A673 (cell line): ENCODE results near the gene TOP2B. TPM values are rescaled to one million over a fixed set of nuclear protein-coding genes. Genes with fewer than 3 reads are reported as not detected.

ENCODE experiments used
- BruUV-seq: library from RNA; stranded (reverse); fragments of 400-500 nt; replicated peaks from 2 replicates; lab custom pipeline; 2021; lab: Mats Ljungman, UMichigan
- CTCF ChIA-PET: fragments of 300-600 bp; sonication (Branson Sonifier 250); formaldehyde crosslinking; loops from one replicate; lab custom pipeline; 2022; ENCODE audit warnings: antibody characterized with exemption; lab: Charles Lee
- POLR2A ChIA-PET: fragments of 300-600 bp; sonication (Branson Sonifier 250); formaldehyde crosslinking; loops from one replicate; lab custom pipeline; 2022; ENCODE audit warnings: antibody characterized with exemption; ENCODE audit not compliant: low non-redundant PET; lab: Charles Lee
- DNase-seq: peaks from one replicate; pipeline ENCODE4 v3.0.0-alpha.2; 2015; ENCODE audit warnings: low spot score
- H3K27ac ChIP-seq: fragments of 200-600 bp; sonication (generic); 2 replicates; pipeline ENCODE4 v1.5.1; 2016; ENCODE audit warnings: mixed run types, low read depth, mild to moderate bottlenecking, mixed read lengths, antibody characterized with exemption, low read length; ENCODE audit not compliant: poor library complexity, severe bottlenecking
- H3K27me3 ChIP-seq: fragments of 200-600 bp; sonication (generic); replicated peaks from 2 replicates; pipeline ENCODE4 v1.6.1; 2017; ENCODE audit warnings: mixed run types, low read depth, mild to moderate bottlenecking, mixed read lengths, antibody characterized with exemption, low read length; ENCODE audit not compliant: insufficient read depth, poor library complexity
- H3K36me3 ChIP-seq: fragments of 200-600 bp; sonication (generic); 2 replicates; pipeline ENCODE4 v1.6.1; 2016; ENCODE audit warnings: mixed run types, mild to moderate bottlenecking, mixed read lengths, antibody characterized with exemption, low read length; ENCODE audit not compliant: insufficient read depth, poor library complexity, severe bottlenecking
- H3K4me1 ChIP-seq: fragments of 200-600 bp; sonication (generic); 2 replicates; pipeline ENCODE4 v1.6.1; 2017; ENCODE audit warnings: mixed run types, mild to moderate bottlenecking, mixed read lengths, antibody characterized with exemption, low read length; ENCODE audit not compliant: insufficient read depth, poor library complexity, severe bottlenecking
- H3K4me3 ChIP-seq: fragments of 200-600 bp; sonication (generic); 2 replicates; pipeline ENCODE4 v1.5.1; 2016; ENCODE audit warnings: low read depth, mixed run types, mild to moderate bottlenecking, mixed read lengths, low read length; ENCODE audit not compliant: poor library complexity, severe bottlenecking
- H3K9me3 ChIP-seq: fragments of 200-600 bp; sonication (generic); 2 replicates; pipeline ENCODE4 v1.6.1; 2016; ENCODE audit warnings: mixed run types, low read depth, mild to moderate bottlenecking, mixed read lengths, antibody characterized with exemption, low read length; ENCODE audit not compliant: poor library complexity, severe bottlenecking
- EZH2 ChIP-seq: fragments of 200-600 bp; sonication (generic); IDR thresholded peaks from 2 replicates; pipeline ENCODE4 v1.6.1; 2017; ENCODE audit warnings: borderline replicate concordance, low read depth, mild to moderate bottlenecking, mixed read lengths, antibody characterized with exemption, low read length; ENCODE audit not compliant: poor library complexity, severe bottlenecking
- intact Hi-C: fragments of 100-400 bp; cut with micrococcal nuclease; formaldehyde crosslinking; loops from one replicate; pipeline ENCODE4 v1.10.0; 2022; ENCODE audit not compliant: unreplicated experiment
- total RNA-seq: library from RNA; stranded (reverse); gene quantifications from 2 replicates; pipeline ENCODE4 v1.2.3, GENCODE V29; 2021
- TF ChIP-seq, protein P1 (sequence below): fragments of 300-800, 200-600 bp; sonication (generic); conservative IDR thresholded peaks from 2 replicates; pipeline ENCODE4 v1.5.1; 2017; ENCODE audit warnings: low read depth, mild to moderate bottlenecking, antibody characterized with exemption, low read length, moderate library complexity, mixed read lengths

The TOP2B gene
- total RNA-seq, 1 experiment from 2014 or later: 154 TPM

DNA sequence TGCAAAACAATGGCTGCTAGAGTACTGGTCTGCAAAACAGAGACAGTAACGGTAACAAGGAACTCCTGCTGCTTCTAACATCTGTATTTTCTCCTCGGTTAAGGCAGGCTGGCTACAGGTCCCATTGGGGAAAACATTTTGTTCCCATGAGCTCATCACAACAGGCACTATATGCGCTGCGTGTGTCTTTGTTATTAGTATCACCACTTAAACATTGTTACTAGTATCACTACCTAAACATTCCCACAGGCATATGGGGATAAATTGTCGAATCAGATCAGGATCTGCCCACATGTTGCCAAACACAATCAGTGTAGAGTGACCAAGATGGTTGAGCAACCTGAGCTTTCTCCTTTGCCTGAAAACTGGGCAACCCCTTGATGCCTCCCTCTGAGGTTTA is 77.2 kb downstream of the TOP2B start:
- H3K4me1 ChIP-seq: peaks cover under 1% of the 10 kb centered on the region

DNA sequence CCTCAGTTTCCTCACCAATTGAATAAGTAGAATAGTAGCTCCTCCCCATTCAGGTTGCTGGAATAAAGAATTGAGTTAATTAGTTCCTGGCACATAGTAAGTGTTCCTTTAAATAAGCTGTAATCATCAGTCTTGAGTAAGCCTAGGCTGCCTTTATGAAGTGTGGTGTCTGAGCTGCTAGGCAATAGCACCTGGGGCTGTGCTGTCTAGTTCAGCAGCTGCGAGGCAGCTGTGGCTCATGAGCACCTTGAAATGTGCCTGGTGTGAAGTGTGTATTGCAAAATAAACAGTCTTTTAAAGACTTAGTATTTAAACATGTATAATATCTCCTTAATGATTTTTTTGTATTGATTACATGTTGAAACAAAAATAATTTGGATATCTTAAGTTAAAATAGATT is 77.6 kb downstream of the TOP2B start:
- Histone ChIP-seq H3K36me3 (no peaks in the 10 kb centered on the region), H3K27me3 (no peaks in the 10 kb centered on the region), H3K27ac (no peak overlapping the region), H3K4me3 (no peak overlapping the region), H3K9me3 (no peaks in the 10 kb centered on the region), H3K4me1 (no peaks in the 10 kb centered on the region)
- ChIA-PET CTCF (no interaction called here), POLR2A (no interaction called here)
- intact Hi-C loops: no loop called here
- TF ChIP-seq EZH2: no peak
- TF ChIP-seq, protein P1, sequence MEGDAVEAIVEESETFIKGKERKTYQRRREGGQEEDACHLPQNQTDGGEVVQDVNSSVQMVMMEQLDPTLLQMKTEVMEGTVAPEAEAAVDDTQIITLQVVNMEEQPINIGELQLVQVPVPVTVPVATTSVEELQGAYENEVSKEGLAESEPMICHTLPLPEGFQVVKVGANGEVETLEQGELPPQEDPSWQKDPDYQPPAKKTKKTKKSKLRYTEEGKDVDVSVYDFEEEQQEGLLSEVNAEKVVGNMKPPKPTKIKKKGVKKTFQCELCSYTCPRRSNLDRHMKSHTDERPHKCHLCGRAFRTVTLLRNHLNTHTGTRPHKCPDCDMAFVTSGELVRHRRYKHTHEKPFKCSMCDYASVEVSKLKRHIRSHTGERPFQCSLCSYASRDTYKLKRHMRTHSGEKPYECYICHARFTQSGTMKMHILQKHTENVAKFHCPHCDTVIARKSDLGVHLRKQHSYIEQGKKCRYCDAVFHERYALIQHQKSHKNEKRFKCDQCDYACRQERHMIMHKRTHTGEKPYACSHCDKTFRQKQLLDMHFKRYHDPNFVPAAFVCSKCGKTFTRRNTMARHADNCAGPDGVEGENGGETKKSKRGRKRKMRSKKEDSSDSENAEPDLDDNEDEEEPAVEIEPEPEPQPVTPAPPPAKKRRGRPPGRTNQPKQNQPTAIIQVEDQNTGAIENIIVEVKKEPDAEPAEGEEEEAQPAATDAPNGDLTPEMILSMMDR: no peak
- DNase-seq: no peak
- BruUV-seq: no TSS peak

More for the DNA sequence above, 77.2 kb downstream of the TOP2B start:
- H3K27me3 ChIP-seq: no peaks in the 10 kb centered on the region
- no peak for TF ChIP-seq EZH2
- TF ChIP-seq, protein P1: no peak
- H3K36me3 ChIP-seq: no peaks in the 10 kb centered on the region
- no TSS peak for BruUV-seq
- H3K27ac ChIP-seq: no peak overlapping the region
- intact Hi-C loops: no loop called here
- POLR2A ChIA-PET: no interaction called here
- CTCF ChIA-PET: no interaction called here
- no peaks in the 10 kb centered on the region for H3K9me3 ChIP-seq
- DNase-seq: no peak
- H3K4me3 ChIP-seq: no peak overlapping the region

DNA sequence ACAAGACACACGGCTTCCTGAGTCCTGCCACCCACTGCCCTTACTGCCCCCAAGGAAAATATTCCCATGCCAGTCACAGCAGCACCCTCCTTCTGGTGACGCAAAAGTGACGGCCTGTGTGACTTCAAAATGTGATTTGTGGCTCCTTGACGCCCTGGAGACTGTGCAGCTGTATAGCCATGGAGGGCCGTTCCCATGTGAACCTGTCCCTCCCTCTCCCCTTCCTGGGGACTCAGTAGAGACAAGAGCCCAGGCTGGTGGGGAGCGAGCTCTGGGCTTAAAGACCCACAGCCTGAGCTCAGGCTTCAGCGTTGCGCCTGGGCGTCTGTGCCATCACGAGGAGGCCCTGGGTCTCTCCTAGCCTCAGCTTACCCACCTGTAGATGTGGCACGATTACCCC is 78.2 kb downstream of the TOP2B start:
- Histone ChIP-seq H3K9me3 (no peaks in the 10 kb centered on the region), H3K27me3 (no peaks in the 10 kb centered on the region), H3K4me3 (no peak overlapping the region), H3K4me1 (no peaks in the 10 kb centered on the region), H3K36me3 (no peaks in the 10 kb centered on the region), H3K27ac (no peak overlapping the region)
- no peak for DNase-seq
- no peak for TF ChIP-seq EZH2
- TF ChIP-seq, protein P1: no peak
- BruUV-seq: no TSS peak
- ChIA-PET POLR2A (no interaction called here), CTCF (no interaction called here)
- intact Hi-C loops: no loop called here
